Activated T-cell treated with anti-CD3 and anti-CD28 coated beads, Interleukin-2, amount 50 U/mL, for 4 hours (primary cell): Measurements from ENCODE around the gene DMAC2. TPM values are rescaled to one million over a fixed set of nuclear protein-coding genes. Genes with fewer than 3 reads are reported as not detected.
"Not testable (repeated sequence)": the region's sequence is repeated elsewhere in the genome, so short reads cannot be mapped to it uniquely, and the experiment has no call there.

Experiments used
- ATAC-seq, 2 donors: fragments of 200-7000 bp; cut with Tn5 transposase; one replicate each; pipeline ENCODE4 v1.10.0; 2021
- DNase-seq: peaks from one replicate; pipeline ENCODE4 v3.0.0-alpha.2; 2020
- H3K27me3 Mint-ChIP-seq: one replicate; pipeline ENCODE4 v1.8.0; 2021; ENCODE audit warnings: low read depth, mixed read lengths
- H3K36me3 Mint-ChIP-seq: one replicate; pipeline ENCODE4 v1.8.0; 2022; ENCODE audit warnings: mixed read lengths; ENCODE audit not compliant: insufficient read depth
- H3K4me1 Mint-ChIP-seq: one replicate; pipeline ENCODE4 v1.8.0; 2021; ENCODE audit warnings: low read depth, mixed read lengths
- H3K4me3 Mint-ChIP-seq: one replicate; pipeline ENCODE4 v1.8.0; 2021; ENCODE audit warnings: mild to moderate bottlenecking, moderate library complexity, mixed read lengths
- H3K9me3 Mint-ChIP-seq: one replicate; pipeline ENCODE4 v1.8.0; 2021; ENCODE audit warnings: mixed read lengths
- total RNA-seq, 3 donors: library from RNA; stranded (reverse); gene quantifications; one replicate each; pipeline ENCODE4 v1.2.1, GENCODE V29; 2021

DMAC2 gene
- total RNA-seq, 3 donors from 2014 or later, result 70.9 to 79.8 (median 72.2) TPM

- not testable (repeated sequence) for H3K4me1 Mint-ChIP-seq, ATAC-seq, H3K4me3 Mint-ChIP-seq, H3K9me3 Mint-ChIP-seq, DNase-seq, H3K27me3 Mint-ChIP-seq, H3K36me3 Mint-ChIP-seq
These were observed 58.2 kb downstream of the DMAC2 start for GRCh38 chr19:41381536-41381935.

Other genes with a start within 250 kb of the DMAC2 start
- gene CYP2S1, start 246.7 kb downstream of the DMAC2 start, total RNA-seq, result under 1 TPM; 0.24 to 0.30 (median 0.27) TPM
- under 1 TPM; 0.08 to 0.40 (median 0.30) TPM for gene AXL, start 220.7 kb downstream of the DMAC2 start, total RNA-seq
- 100 to 1,000 TPM; 224 to 248 (median 238) TPM for gene HNRNPUL1, start 175.5 kb downstream of the DMAC2 start, total RNA-seq
- gene CCDC97, start 129.7 kb downstream of the DMAC2 start, total RNA-seq, result 10 to 100 TPM; 33.8 to 40.5 (median 35.1) TPM
- gene TGFB1, start 86.0 kb downstream of the DMAC2 start, total RNA-seq, result 100 to 1,000 TPM; 134 to 168 (median 142) TPM
- 1 to 10 TPM; 5.4 to 5.7 (median 5.7) TPM for gene B9D2, start 75.8 kb downstream of the DMAC2 start, total RNA-seq
- gene TMEM91, start 63.4 kb downstream of the DMAC2 start, total RNA-seq, result 1 to 10 TPM; 1.2 to 2.4 (median 1.5) TPM
- gene EXOSC5, start 42.6 kb downstream of the DMAC2 start, total RNA-seq, result 10 to 100 TPM; 86.3 to 95.5 (median 94.5) TPM
- gene BCKDHA, start 42.1 kb downstream of the DMAC2 start, total RNA-seq, result 10 to 100 TPM; 23.7 to 29.1 (median 26.7) TPM
- under 1 TPM; 0.15 to 0.35 (median 0.24) TPM for gene B3GNT8, start 12.5 kb downstream of the DMAC2 start, total RNA-seq
- not detected for gene ERICH4, start 3.2 kb upstream of the DMAC2 start, total RNA-seq
- 10 to 100 TPM in 2 of 3 donors, 1 to 10 TPM in 1; 6.1 to 12.9 (median 11.0) TPM for gene CEACAM21, start 136.3 kb upstream of the DMAC2 start, total RNA-seq
- not detected for gene CEACAM4, start 187.2 kb upstream of the DMAC2 start, total RNA-seq
- gene CEACAM7, start 248.4 kb upstream of the DMAC2 start, total RNA-seq, result under 1 TPM in 1 of 3 donors, not detected in 2; 0.25 TPM